Left kidney (tissue), 2 donors: ENCODE data around the gene CDR2. TPM values are rescaled to one million over a fixed set of nuclear protein-coding genes. Genes with fewer than 3 reads are reported as not detected.
"Not testable (repeated sequence)": the region's sequence is repeated elsewhere in the genome, so short reads cannot be mapped to it uniquely, and the experiment has no call there.

Source experiments
- DNase-seq: peaks from one replicate; pipeline ENCODE4 v3.0.0-alpha.2; 2013
- polyA plus RNA-seq: library from polyadenylated mRNA; unstranded; fragments of 120-200 nt; gene quantifications from one replicate; pipeline ENCODE4 v1.2.1, GENCODE V29; 2013; ENCODE audit not compliant: insufficient read length

CDR2 gene
- polyA plus RNA-seq, 1 donor = 33.5 TPM

DNA sequence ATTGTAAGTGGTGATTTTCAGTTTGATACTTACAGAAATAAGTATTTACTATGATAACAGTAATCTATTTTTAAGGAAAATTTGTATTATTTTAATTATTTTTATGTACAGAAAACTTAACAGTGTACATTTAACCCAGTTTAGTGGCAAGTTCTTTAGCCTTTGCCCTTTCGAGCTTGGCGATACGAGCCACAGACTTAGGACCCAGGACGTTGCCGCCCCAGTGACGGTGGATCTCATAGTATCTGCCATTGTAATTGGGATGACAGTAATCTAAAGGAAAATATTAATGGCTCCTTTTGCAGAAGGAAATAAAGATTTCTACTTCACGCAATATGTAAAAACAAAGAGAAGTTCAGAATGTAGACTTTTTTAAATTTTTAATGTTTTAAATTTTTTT is 5.2 kb upstream of the CDR2 start:
- no peak for DNase-seq

DNA sequence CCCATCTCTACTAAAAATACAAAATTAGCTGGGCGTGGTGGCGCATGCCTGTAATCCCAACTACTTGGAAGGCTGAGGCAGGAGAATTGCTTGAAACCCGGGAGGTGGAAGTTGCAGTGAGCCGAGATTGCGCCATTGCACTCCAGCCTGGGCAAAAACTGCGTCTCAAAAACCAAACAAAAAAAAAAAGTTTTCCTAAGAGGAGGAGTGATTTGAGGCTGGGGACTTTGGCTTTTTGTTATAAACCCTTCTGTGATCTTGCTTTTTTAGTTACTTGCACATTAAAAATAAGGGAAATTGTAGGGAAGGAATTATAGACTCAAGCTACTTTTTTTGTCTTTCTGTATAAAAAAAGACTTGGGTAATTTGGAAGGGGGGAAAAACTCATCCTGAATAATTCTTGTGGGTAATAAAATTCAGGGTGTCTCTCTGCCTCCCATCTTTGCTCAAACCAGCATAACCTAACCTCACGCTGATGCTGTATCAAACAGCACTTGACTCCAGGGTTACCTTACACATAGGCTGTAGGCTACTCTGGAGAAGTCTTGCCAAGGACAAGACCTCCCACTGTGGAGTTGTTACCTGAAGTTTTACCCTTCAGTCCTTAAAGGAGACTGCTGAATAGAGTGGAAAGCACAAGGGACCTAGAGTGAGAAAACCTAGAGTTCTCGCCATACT is 1.7 kb upstream of the CDR2 start:
- DNase-seq = no peak

DNA sequence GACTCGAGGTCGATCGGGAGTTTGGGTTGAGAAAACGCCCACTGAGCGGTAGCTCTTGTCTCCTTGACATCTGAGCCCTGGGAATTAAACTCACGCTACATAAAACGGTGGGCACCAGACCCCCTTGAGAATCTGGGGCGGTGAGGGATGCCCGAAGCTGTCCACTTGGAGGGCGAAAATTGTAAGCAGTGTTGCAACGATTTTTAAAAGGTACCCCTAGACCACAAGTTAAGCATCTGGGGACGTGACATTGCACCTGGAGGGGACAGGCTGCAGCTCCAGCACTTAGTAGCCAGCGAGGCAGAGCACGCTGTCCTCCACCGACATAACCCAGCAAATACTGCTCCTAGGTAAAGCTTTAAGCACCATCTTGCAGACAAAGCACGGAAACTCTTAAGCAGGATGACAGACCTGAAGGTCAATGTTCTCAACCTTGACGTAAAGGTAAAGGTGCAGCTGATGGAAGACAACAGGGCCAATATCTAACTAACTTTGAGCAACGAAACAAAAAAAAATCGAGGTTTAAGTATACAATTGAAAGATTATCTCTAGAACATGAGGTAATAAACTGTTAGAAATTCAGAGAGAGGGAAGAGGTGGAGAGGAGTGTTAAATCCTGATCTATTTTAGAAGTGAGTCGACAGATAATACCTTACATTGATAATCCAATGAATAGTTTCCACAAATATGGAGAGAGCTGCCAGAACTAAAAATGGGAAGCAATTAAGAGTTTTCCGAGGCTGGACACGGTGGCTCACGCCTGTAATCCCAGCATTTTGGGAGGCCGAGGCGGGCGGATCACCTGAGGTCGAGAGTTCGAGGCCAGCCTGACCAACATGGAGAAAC is 921 bp upstream of the CDR2 start:
- no peak for DNase-seq

DNA sequence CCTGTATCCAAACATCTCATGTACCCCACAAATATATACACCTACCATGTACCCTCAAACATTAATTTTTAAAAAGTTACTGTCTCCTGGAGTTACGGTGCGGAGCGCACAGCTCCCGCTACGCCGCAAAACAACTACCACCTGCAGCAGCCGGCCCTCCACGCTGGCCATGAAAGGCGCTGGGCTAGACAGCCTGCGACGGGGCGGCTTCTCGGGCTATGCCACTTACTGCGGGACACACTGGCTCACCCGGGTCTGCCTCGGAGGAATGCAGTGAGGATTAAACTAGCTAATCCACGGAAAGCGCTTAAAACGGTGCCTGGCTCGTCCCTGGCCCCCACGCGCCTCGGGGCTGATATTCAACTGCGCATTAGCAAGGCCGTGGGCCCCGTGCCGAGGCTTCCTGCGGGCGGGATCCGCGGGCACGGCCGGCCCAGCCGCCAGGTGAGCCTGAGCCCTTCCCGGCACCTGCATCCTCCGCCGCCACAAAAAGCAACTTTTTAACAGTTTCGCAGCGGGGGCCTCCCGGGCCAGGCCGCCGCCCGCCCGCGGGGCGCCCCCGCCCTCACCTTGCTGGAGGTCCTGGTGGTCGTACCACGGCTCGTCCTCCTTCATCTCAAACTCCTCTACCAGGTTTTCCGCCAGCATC is 633 bp downstream of the CDR2 start:
- no peak for DNase-seq

DNA sequence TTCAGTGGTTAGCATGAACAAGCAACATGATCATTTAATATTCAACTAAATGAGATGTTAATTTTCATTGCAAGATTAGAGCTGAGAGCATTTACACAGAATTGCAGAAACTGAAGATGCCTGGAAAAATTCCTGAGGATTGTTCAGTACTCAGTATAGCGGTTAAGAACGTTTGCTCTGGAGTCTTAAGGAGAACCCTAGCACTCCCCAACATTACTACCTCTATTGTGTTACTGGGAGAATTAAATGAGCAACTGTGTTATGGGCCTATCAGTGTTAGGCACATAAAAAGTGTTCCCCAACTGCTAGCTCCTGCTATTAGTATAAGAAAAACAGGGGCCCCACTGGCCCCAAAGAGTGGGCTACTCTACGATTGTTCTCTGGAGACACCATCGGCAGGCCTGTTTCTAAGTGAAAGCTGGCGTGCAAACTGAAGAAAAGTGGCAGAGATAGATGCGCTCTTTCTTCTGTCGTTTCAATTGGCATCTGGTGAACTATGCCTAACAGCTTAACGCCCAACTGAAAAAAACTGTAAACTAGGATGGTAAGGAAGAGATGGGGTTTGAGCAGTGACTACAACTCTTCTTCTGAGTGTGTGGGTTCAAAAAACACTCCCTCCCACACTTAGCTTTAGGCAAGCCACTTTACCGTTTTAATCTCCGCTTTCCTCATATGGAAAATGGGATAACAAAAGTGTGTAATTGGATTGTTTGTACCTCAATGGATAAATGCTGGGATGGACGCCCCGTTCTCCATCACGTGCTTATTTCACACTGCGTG is 1.3 kb downstream of the CDR2 start:
- no peak for DNase-seq

DNA sequence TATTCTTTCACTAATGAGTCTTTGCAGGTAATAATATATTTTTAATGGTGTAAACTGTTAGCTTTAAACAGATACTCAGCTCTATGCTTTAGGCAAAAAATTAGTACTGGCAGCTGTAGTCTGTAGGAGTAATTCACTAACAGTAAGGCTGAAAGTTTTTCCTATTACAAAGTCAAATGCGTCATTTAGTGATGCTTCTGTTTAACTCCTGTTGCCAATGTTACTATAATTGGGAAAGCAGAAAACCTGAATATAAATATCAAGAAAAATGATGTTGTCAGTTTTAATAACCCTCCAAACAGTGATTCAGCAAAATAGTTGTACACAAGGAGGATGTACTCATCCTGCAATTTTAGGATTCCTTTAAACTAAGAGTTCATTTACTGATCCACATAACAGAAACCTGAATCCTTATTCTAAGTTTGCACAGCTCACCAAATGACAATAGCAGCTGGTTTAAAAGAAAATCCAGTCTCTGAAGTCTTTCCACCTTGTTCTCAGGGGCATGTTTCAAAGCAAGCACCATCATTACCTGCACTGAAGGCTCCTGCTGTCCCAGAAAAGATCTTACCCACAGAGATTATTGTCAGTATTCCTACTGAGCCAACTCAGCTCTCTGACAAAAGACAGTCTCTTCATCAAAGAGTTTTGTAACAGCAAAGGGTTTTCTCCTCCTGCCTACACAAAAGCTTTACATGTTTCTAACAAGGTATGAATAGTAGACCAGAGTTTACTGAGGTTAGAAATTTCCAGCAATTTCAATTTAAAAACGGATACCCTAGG is 4.2 kb downstream of the CDR2 start:
- no peak for DNase-seq

DNA sequence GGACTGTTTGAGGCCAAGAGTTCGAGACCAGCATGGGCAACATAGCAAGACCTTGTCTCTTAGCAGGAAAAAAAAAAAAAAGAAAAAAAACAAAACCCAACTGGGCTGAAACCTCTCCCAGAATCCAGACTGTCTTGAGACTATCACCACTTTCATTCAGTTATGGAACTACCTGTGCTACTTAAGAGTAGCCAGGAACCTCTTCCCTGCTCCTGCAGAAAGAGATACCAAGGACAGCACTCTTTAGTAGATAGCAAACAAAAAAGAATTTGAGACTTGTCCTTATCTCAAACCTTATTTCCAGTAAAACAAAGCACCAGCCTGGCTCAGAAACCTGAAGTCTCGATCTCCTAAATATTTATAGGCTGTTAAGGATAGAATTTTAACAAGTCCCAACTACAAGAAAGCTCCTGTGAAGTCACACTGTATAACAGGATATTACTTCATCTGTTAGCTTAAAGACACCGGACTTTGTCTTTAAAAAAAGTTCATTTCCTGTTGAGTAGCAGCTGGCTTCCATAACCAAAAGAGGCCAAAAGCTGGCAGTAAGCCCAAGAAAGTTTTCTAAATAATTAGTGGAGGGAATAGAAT is 5.1 kb downstream of the CDR2 start:
- DNase-seq = no peak

GRCh38 chr16:22368200-22368826 is 6.1 kb downstream of the CDR2 start:
- not testable (repeated sequence) for DNase-seq

DNA sequence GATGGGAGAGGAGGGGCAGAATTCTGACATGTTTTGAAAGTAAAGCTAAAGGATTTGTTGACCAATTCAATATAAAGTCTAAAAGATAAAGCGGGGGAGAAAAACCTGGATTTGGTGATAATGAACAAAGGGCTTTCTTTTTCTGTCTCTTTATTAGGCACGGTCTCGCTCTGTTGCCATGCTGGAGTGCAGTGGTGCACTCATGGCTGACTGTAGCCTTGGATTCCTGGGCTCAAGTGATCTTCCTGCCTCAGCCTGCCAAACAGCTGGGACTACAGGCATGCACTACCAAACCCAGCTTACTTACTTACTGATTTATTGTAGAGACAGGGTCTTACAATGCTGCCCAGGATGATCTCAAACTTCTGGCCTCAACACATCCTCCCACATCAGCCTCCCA is 7.5 kb downstream of the CDR2 start:
- DNase-seq = no peak

DNA sequence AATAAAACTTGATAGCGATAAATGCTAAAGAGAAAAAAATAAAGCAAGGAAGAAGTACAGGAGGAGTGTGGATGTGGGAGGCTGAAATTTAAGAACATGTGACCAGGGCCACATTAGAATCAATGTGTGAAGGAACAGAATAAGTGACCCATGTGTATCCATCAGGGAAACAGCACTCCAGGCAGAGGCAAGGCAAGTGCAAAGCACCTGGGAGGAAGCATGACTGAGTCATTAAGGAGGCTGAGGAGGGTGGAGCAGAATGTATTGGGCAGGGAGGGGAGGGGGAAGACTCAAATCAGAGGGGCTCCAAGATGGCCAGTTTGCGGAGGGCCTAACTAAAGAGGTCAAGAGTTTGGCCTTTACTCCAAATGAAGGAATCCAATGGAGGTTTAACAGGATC is 8.0 kb downstream of the CDR2 start:
- DNase-seq = no peak

GRCh38 chr16:22364241-22364640 is 10.2 kb downstream of the CDR2 start:
- DNase-seq = no peak

GRCh38 chr16:22360963-22361659 is 13.3 kb downstream of the CDR2 start:
- no peak for DNase-seq

- DNase-seq = no peak
These were observed 14.7 kb downstream of the CDR2 start for GRCh38 chr16:22359679-22360078.

DNA sequence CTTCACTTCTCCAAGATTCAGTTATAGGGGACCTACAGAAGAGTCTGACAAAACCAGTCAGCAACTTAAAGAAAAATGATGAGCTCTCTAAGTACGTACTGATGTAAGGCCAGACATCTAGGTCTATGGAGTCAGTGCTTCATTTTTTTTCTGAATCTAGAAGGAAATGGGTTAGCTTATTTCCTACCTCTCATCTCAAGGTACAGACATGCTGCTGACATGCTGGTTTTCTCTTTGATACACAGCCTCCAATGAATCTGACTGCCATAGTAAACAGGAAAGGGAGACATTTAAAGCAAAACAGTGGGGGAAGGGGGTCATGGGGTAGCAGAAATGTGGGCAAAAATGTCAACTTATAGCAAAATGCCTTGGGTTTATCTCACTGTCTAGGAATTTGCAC is 16.4 kb downstream of the CDR2 start:
- no peak for DNase-seq

DNA sequence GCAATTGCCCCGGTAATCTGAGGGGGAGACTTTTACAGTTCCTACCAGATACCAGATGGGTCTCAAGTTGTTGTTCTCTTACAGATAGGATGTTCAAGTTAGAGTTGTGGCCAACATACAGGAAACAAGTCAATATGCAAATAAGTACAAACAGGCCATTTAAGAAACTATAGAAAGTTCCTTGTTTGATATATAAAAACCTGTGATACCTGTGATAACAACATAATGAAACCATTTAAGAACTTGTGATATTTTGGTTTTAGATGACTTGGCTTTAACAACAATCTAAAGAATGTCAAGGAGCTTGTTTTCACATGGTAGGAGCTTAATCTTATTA is 16.8 kb downstream of the CDR2 start:
- no peak for DNase-seq

DNA sequence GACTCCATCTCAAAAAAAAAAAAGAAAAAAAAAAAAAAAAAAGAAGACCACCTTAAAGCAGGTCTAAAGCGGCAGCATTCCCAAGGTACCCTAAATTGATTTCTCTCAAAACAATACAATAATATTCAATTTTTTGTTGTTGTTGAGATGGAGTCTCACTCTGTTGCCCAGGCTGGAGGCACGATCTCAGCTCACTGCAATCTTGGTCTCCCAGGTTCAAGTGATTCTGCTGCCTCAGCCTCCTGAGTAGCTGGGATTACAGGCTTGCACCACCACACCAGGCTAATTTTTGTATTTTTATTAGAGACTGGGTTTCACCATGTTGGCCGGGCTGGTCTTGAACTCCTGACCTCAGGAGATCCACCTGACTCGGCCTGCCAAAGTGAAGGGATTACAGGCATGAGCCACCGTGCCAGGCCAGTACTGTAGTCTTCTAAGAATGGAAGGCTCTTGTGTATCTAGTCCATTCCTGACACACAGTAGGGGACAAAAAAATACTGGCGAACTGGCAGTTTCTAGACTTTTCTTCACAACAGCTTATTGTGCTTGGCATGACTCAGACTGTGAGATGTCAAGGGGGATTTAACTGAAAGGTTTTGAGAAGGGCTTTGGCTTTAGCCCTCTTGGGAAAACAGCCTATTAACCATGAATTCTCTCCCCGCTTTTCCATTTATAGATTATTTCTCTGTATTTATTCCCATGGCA is 17.3 kb downstream of the CDR2 start:
- DNase-seq = no peak

GRCh38 chr16:22355487-22355908 is 18.9 kb downstream of the CDR2 start:
- no peak for DNase-seq

- no peak for DNase-seq
These were observed 20.4 kb downstream of the CDR2 start for GRCh38 chr16:22353933-22354541.
